Measurements from ENCODE around the gene ARFGAP2.

ARFGAP2 gene

GRCh38 chr11:47166368-47166767, 10.3 kb downstream of the ARFGAP2 start:
- TF ChIP-seq POU6F1 (CRISPR knock-in tag; IDR thresholded peaks at IDR 0.05; ENCODE audit: borderline replicate concordance, low read depth), result no peak
- no peak for TF ChIP-seq TOX (CRISPR knock-in tag; IDR thresholded peaks at IDR 0.05; ENCODE audit: borderline replicate concordance)
- TF ChIP-seq CSRNP3 (CRISPR knock-in tag; IDR thresholded peaks at IDR 0.05), result no peak
- no peak for TF ChIP-seq ZFP30 (CRISPR knock-in tag; IDR thresholded peaks at IDR 0.05)
- TF ChIP-seq BACH2 (CRISPR knock-in tag; IDR thresholded peaks at IDR 0.05; ENCODE audit: borderline replicate concordance), result no peak
- TF ChIP-seq ZC3H10 (CRISPR knock-in tag; IDR thresholded peaks at IDR 0.05), result no peak
- no peak for ATAC-seq

DNA sequence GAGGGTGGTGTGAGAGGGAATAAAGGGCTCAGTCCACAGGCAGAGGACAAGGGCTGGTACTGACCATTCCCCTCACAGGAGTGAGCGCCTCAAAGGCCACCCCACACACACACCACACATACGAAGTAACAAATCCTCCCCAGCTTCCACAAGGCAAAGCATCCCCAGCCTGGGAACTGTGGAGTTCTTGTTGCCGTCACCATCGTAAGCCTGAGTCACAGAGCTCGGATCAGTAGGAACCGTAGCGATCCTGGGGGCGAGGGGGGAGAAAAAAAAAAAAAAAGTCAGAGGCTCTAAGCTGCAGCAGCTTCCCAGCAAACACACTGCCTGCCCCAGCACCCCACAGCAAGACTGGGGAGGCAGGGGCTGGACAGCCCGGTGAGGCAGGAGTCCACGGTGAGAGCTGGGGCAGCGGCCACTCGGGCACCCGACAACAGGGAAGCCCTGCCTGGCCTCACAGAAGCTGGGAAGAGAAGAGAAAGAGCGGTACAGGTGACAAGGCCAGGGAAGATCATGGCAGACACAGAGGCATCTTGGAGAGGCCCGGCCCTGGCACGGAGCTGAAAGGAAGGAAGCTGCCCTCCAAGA, 11.3 kb downstream of the ARFGAP2 start:
- TF ChIP-seq CSRNP3 (CRISPR knock-in tag; IDR thresholded peaks at IDR 0.05), result no peak
- TF ChIP-seq ZNF70 (CRISPR knock-in tag; IDR thresholded peaks at IDR 0.05), result no peak
- no peak for TF ChIP-seq ZNF8 (CRISPR knock-in tag; IDR thresholded peaks at IDR 0.05)
- no peak for TF ChIP-seq ARNTL (CRISPR knock-in tag; IDR thresholded peaks at IDR 0.05; ENCODE audit: borderline replicate concordance, low read depth)
- no peak for TF ChIP-seq PATZ1 (CRISPR knock-in tag; IDR thresholded peaks at IDR 0.05; ENCODE audit: borderline replicate concordance)
- no peak for TF ChIP-seq BACH2 (CRISPR knock-in tag; IDR thresholded peaks at IDR 0.05; ENCODE audit: borderline replicate concordance)
- TF ChIP-seq OSR1 (CRISPR knock-in tag; IDR thresholded peaks at IDR 0.05), result no peak
- no peak for TF ChIP-seq ZC3H10 (CRISPR knock-in tag; IDR thresholded peaks at IDR 0.05)
- TF ChIP-seq SNAI2 (CRISPR knock-in tag; IDR thresholded peaks at IDR 0.05), result no peak
- TF ChIP-seq TCF4 (CRISPR knock-in tag; IDR thresholded peaks at IDR 0.05; ENCODE audit: borderline replicate concordance), result no peak
- no peak for TF ChIP-seq ZFP3 (CRISPR knock-in tag; IDR thresholded peaks at IDR 0.05)
- no peak for TF ChIP-seq ISL1 (CRISPR knock-in tag; IDR thresholded peaks at IDR 0.05)
- no peak for ATAC-seq

- TF ChIP-seq CSRNP3 (CRISPR knock-in tag; IDR thresholded peaks at IDR 0.05), result no peak
- TF ChIP-seq ARNTL (CRISPR knock-in tag; IDR thresholded peaks at IDR 0.05; ENCODE audit: borderline replicate concordance, low read depth), result no peak
- TF ChIP-seq GLIS3 (CRISPR knock-in tag; IDR thresholded peaks at IDR 0.05), result no peak
- TF ChIP-seq BACH2 (CRISPR knock-in tag; IDR thresholded peaks at IDR 0.05; ENCODE audit: borderline replicate concordance), result no peak
- no peak for ATAC-seq
Measured at GRCh38 chr11:47164321-47164720, 12.4 kb downstream of the ARFGAP2 start.

- no peak for ATAC-seq
- no peak for TF ChIP-seq OSR1 (CRISPR knock-in tag; IDR thresholded peaks at IDR 0.05)
- TF ChIP-seq ZFP30 (CRISPR knock-in tag; IDR thresholded peaks at IDR 0.05), result no peak
- no peak for TF ChIP-seq TSHZ2 (CRISPR knock-in tag; IDR thresholded peaks at IDR 0.05)
- TF ChIP-seq ESRRG (CRISPR knock-in tag; IDR thresholded peaks at IDR 0.05), result no peak
- TF ChIP-seq RARB (CRISPR knock-in tag; IDR thresholded peaks at IDR 0.05), result no peak
- TF ChIP-seq TOX (CRISPR knock-in tag; IDR thresholded peaks at IDR 0.05; ENCODE audit: borderline replicate concordance), result no peak
- no peak for TF ChIP-seq BACH2 (CRISPR knock-in tag; IDR thresholded peaks at IDR 0.05; ENCODE audit: borderline replicate concordance)
- TF ChIP-seq CSRNP3 (CRISPR knock-in tag; IDR thresholded peaks at IDR 0.05), result no peak
- TF ChIP-seq ZC3H10 (CRISPR knock-in tag; IDR thresholded peaks at IDR 0.05), result no peak
- TF ChIP-seq ZNF8 (CRISPR knock-in tag; IDR thresholded peaks at IDR 0.05), result no peak
- no peak for TF ChIP-seq ZNF70 (CRISPR knock-in tag; IDR thresholded peaks at IDR 0.05)
- TF ChIP-seq CSDC2 (CRISPR knock-in tag; IDR thresholded peaks at IDR 0.05), result no peak
- no peak for TF ChIP-seq ZFP3 (CRISPR knock-in tag; IDR thresholded peaks at IDR 0.05)
- TF ChIP-seq ZNF565 (CRISPR knock-in tag; conservative IDR thresholded peaks at IDR 0.05; ENCODE audit: low read depth), result no peak
- TF ChIP-seq PPARA (CRISPR knock-in tag; IDR thresholded peaks at IDR 0.05; ENCODE audit: borderline replicate concordance), result no peak
- no peak for TF ChIP-seq ISL1 (CRISPR knock-in tag; IDR thresholded peaks at IDR 0.05)
Measured at GRCh38 chr11:47163898-47164297, 12.8 kb downstream of the ARFGAP2 start.

Measured in SK-N-SH treated with all-trans-retinoic acid at 6 μM for 48 hours (cell line).